SKM-1 treated with dmso at 0.1 percent for 144 hours (cell line): Measurements from ENCODE around the gene HCRT.
"Not testable (repeated sequence)": the region's sequence is repeated elsewhere in the genome, so short reads cannot be mapped to it uniquely, and the experiment has no call there.

Source experiments
- DNase-seq: peaks from one replicate; lab custom pipeline; 2025; ENCODE audit not compliant: unreplicated experiment; lab: John Stamatoyannopoulos, UW

Gene HCRT

GRCh38 chr17:42141382-42141781 lies 43.9 kb downstream of the HCRT start:
- no peak for DNase-seq

GRCh38 chr17:42140690-42141089 lies 44.6 kb downstream of the HCRT start:
- DNase-seq, result not testable (repeated sequence)

- no peak for DNase-seq
These were observed 46.3 kb downstream of the HCRT start for GRCh38 chr17:42138749-42139492.

- no peak for DNase-seq
These were observed 48.6 kb downstream of the HCRT start for GRCh38 chr17:42136654-42137051.

- DNase-seq, result peak; percentile 38
These were observed 49.3 kb downstream of the HCRT start for GRCh38 chr17:42135664-42136653.

- DNase-seq, result no peak
These were observed 50.1 kb downstream of the HCRT start for GRCh38 chr17:42135151-42135550.
